GM21786 (cell line): Measurements from ENCODE around the gene RGS6.
"Not testable (repeated sequence)": the region's sequence is repeated elsewhere in the genome, so short reads cannot be mapped to it uniquely, and the experiment has no call there.

Experiments
- ATAC-seq: cut with Tn5 transposase; IDR thresholded peaks from one replicate; pipeline ENCODE4 v1.9.1; 2021; ENCODE audit not compliant: unreplicated experiment

RGS6 gene

GRCh38 chr14:72444701-72445100 lies 512.5 kb downstream of the RGS6 start:
- ATAC-seq = no peak

DNA sequence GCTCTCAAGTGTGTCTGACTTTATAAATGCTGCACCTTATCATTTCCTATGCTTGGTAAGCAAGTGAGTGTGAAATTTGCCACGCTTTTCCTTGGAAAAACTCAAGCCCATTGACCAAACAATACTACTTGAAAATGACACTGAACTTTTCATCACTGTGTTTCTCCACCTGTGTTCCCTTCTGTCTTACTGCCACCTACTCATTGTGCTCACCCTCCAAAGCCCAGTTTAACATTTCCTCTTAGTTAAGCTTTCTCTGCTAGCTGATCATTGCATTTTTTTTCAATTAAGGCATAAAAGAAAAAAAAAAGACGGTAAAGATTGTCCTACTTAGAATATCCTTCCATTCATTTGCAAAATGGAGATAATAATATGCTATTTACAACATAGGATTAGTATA lies 516.0 kb downstream of the RGS6 start:
- ATAC-seq = no peak

DNA sequence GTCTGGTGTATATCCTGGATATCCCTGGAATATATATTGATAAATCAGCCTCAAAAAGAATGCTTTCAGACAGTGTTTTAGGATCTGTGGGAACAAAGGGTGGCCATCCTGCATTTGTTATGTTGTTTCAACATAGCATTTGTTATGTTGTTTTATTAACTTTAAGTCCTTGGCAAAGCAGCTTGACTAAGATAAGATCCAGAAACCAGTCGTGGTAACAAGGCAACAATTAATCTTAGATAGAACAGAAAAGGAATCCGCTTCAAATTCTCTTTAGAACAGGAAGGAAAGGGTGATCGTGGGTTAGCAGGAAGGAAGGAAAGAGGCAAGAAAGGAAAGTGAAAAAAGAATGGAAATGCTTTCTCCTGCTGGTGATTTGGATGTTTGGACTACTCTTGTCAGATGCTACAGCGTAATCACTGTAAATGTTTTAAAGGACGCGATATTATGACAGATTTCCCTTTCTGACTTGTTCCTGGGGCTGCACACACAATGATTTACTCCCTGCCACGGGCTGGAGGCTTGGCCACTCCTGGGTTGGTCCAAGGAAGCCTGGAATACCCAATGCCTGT lies 518.3 kb downstream of the RGS6 start:
- ATAC-seq = no peak

- ATAC-seq = peak; percentile 71
Observed at GRCh38 chr14:72451054-72451972, 519.1 kb downstream of the RGS6 start.

DNA sequence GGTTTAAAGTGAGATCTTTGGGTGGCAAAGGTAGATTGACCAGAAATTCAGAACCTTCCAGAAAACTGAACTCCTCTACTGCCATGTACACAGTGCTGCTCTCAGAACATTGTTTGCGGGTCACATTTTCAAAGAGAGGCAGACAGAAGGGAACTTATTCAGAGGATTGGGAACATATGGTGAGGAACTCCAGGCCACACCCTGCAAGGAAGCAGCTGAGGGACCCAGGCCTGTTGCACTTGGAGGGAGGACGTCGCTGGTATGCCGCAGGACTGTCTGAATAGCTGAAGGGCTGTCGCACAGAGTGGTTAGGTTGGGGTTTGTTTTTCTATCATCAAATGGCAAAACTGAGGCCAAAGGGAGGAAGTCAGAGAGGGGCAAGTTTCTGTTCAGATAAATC lies 520.5 kb downstream of the RGS6 start:
- ATAC-seq = no peak

GRCh38 chr14:72454388-72455160 lies 522.3 kb downstream of the RGS6 start:
- no peak for ATAC-seq

DNA sequence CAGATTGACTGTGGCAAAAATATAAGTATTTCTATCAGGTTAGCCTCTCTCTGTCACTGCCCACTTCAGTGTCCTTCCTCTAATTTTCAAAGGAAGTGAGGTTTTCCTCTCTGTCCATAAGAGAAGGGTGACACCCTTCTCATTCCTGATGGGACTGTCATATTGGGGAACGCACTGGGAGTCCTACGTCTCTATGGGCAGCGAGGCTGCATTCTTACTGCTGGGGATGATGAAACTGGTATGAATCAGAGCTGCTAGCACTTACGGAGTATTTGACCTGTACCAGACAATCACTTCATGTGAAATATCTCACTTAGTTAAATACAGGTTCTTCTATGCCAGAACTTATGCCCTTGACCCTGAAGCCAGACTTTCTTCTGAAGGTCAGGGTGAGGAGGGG lies 525.4 kb downstream of the RGS6 start:
- ATAC-seq = no peak

DNA sequence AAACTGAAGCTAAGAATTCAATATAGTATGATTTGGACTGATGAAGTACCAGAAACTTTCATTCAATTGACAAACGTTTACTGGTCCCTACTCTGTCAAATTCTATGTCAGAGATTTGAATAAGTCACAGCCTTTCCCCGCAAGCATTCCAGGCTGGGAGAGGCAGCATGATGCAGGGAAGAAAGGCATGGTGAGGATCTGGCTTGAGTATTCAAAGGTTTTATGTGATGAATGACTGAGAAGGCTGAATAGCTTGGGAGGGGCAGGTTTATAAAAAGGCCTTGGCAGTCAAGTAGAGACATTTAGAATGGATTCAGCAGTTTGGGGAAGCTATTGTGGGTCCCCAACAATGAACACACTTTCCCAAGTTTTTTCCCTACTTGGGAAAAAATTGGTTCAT lies 529.8 kb downstream of the RGS6 start:
- no peak for ATAC-seq

GRCh38 chr14:72463291-72463866 lies 531.1 kb downstream of the RGS6 start:
- no peak for ATAC-seq

GRCh38 chr14:72464226-72464625 lies 532.0 kb downstream of the RGS6 start:
- ATAC-seq = no peak

- no peak for ATAC-seq
Observed at GRCh38 chr14:72466325-72466724, 534.1 kb downstream of the RGS6 start.

- no peak for ATAC-seq
Observed at GRCh38 chr14:72471346-72471745, 539.1 kb downstream of the RGS6 start.

DNA sequence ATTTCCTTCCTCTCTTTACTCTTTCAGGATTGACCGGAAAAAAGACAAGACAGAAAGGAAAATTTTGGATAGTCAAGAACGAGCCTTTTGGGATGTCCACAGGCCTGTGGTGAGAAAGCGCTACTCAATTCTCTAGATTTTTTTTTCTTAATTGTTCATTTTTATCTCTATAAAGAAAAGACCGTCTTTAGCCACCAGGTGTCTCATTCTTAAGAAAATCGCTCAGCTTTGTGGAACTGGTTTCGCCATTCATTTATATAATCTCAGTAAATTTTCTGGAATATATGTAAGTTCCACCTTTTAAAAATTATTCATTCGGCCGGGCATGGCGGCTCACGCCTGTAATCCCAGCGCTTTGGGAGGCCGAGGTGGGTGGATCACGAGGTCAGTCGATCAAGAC lies 540.6 kb downstream of the RGS6 start:
- ATAC-seq = no peak

DNA sequence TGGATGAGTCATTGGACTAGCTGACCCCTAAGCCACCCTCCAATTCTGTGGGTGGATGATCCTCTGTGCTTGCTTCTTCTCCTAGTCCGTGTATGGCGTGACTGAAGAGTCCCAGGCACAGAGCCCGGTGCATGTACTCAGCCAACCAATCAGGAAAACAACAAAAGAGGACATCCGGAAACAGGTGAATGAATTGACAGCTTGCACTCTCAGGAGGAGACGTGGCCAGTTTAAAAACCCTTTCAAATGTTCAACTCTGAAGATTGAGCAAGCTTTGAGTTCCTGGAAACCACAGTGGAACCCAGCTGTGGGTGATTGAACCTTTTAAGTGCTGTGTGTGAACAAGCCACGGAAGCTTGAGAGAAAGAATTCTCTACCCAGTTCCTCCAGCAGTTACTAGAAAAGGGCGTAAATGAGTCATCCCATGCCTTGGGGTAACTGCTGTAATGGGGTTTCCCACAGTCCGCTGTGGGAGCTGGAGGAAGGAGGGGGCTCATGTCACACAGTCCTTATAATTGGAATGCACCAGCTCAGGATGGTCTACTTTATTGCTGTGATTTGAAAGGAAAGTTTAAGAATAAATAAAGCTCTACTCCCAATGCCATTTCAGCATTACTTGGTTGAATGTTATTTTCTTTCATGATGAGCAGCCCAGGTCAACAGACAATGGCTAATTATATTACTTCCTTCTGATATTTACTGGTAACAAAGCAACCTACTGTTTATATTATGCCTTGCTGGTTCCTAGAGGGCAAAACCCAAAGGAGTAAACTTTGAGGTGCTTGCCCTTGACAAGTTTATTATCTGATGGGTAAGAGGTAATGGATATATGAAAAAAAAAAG lies 544.6 kb downstream of the RGS6 start:
- peak; percentile 81 for ATAC-seq

DNA sequence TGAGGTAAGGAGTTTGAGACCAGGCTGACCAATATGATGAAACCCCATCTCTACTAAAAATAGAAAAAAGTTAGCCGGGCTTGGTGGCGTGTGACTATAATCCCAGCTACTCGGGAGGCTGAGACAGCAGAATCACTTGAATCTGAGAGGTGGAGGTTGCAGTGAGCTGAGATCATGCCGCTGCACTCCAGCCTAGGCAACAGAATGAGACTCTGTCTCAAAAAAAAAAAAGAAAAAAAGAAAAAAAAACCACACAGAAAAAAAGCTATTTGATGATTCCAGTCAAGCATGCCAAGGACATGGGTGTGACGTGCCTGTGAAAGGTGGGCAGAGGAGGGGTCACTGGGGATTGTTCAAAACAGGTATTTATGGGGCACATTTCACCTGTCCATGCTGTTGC lies 545.3 kb downstream of the RGS6 start:
- not testable (repeated sequence) for ATAC-seq

DNA sequence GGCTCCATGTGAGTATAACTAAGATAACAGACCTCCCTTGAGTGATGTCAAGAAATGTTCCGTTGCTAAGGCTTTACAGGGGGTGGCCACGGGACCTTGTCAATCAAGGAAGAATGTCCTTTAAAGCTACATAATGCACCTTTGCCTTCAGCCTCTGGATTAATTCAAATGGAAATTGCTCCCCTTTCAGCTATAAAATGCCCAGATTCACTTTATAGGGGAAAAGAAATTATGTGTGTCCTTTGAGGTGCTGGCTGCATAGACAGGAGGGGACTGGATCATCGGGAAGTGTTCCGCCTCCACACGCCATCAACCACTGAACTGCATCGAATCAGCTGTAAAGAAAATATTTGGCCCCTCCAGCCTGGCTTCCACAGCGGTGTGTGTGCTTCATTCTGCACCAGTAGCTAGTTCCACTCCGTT lies 546.3 kb downstream of the RGS6 start:
- no peak for ATAC-seq

DNA sequence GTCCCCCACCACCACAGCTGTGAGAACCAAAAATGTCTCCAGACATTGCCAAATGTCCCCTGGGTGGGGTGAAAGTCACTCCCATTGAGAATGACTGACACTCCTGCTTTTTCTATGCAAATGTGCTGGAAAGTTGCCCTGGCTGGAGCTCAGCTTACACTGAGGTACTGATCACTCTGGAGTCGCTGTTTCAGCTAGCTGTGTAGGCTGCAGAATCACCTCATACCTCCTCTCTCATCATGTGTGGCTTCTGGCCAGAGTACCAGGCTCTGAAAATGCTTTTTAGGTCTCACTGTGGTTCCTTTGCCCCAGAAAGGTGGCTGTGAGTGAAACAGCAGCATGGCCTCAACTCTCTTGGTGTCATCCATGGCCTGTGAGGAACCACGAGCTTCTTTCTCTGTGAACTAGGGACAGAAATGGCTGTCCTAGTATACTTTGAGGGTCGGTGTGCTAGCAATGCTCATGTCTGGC lies 547.3 kb downstream of the RGS6 start:
- peak; percentile 19 for ATAC-seq

- ATAC-seq = no peak
Observed at GRCh38 chr14:72480464-72481243, 548.4 kb downstream of the RGS6 start.

DNA sequence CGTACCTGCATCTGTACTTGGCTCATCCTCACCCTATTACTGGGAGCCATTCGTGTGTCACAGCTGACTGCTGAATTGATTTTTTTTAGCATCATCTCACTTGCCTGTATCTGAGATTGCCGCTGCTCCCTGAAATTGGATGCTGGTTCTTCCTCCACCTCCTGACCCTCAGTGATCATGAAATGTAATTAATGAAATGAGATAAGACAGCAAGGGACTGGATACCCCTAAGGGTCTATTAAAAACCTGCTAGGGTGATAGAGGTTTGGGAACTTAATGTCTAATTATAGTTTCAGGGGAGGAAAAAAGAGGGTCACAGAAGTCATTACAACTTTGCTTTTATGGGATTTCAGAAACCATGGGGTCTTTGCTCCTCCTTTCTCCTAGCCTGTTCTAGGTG lies 551.1 kb downstream of the RGS6 start:
- no peak for ATAC-seq

DNA sequence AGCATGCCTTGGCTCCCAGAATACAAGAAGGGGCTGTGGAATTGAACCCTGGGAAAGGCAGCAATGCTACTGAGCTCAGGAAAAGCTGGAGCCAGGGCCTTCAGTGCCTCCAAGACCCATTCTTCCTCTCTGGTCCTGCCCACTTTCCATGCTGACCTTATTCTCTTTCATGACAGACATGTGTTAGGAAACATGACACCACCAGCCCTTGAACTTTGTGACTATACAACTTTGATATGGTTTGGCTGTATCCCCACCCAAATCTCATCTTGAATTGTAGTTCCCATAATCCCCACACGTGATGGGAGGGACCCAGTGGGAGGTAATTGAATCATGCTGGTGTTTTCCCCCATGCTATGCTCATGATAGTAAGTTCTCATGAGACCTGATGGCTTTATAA lies 553.5 kb downstream of the RGS6 start:
- no peak for ATAC-seq
